AG09319 (cell line): ENCODE data around the gene R3HCC1L.

Experiments used
- DNase-seq: peaks from one replicate; pipeline ENCODE4 v3.0.0-alpha.2; 2010; ENCODE audit warnings: low read depth; ENCODE audit errors: extremely low read depth
- CTCF ChIP-seq: IDR thresholded peaks from 2 replicates; pipeline ENCODE4 v1.5.1; 2011; ENCODE audit warnings: low read depth, mild to moderate bottlenecking, inconsistent platforms, low read length, moderate library complexity

Gene R3HCC1L

GRCh38 chr10:98264378-98265065, 130.1 kb downstream of the R3HCC1L start:
- no peak for TF ChIP-seq CTCF
- DNase-seq: no peak

- no peak for DNase-seq
- no peak for TF ChIP-seq CTCF
Measured at GRCh38 chr10:98265403-98266378, 131.2 kb downstream of the R3HCC1L start.

GRCh38 chr10:98266647-98267046, 132.2 kb downstream of the R3HCC1L start:
- no peak for TF ChIP-seq CTCF
- DNase-seq: no peak

- TF ChIP-seq CTCF: no peak
- no peak for DNase-seq
Measured at GRCh38 chr10:98267069-98267893, 132.8 kb downstream of the R3HCC1L start.

GRCh38 chr10:98267894-98268693, 133.6 kb downstream of the R3HCC1L start, which contains the start of gene LOXL4:
TSS of gene LOXL4 (minus strand) at chr10:98268194. CDS start at chr10:98263019, 5,175 bp downstream.
- no peak for TF ChIP-seq CTCF
- no peak for DNase-seq

GRCh38 chr10:98268694-98269431, 134.4 kb downstream of the R3HCC1L start:
- no peak for DNase-seq
- TF ChIP-seq CTCF: no peak
